Right lobe of liver (tissue), 6 donors: Measurements from ENCODE around the gene DTNA. TPM values are rescaled to one million over a fixed set of nuclear protein-coding genes. Genes with fewer than 3 reads are reported as not detected.

Experiments
- ATAC-seq, 4 donors: fragments of 200-7000 bp; cut with Tn5 transposase; one replicate each; pipeline ENCODE4 v1.9.1; 2020; ENCODE audit warnings: mild to moderate bottlenecking in 4 of 4, moderate library complexity in 4 of 4
- DNase-seq, 3 donors: peaks; one replicate each; pipeline ENCODE4 v3.0.0-alpha.2; 2020
- H3K27ac ChIP-seq, 3 donors: fragments of 200-600 bp; one replicate each; pipeline ENCODE4 v1.8.0; 2022
- H3K27me3 ChIP-seq, 2 donors: fragments of 200-600 bp; one replicate each; pipeline ENCODE4 v1.8.0; 2022
- H3K36me3 ChIP-seq, 4 donors: fragments of 200-600 bp; sonication (generic) in 1 of 4; one replicate each; pipeline versions ENCODE4 v1.5.1 to v1.8.0; 2017 to 2022; ENCODE audit warnings: control low read depth in 1 of 4
- H3K4me1 ChIP-seq, 4 donors: fragments of 200-600 bp; sonication (generic) in 1 of 4; one replicate each; pipeline versions ENCODE4 v1.5.1 to v1.8.0; 2017 to 2022; ENCODE audit warnings: control low read depth in 1 of 4
- H3K4me3 ChIP-seq, 3 donors: fragments of 200-600 bp; one replicate each; pipeline ENCODE4 v1.8.0; 2022
- H3K9me3 ChIP-seq, 4 donors: fragments of 200-600 bp; sonication (generic) in 1 of 4; one replicate each; pipeline versions ENCODE4 v1.5.1 to v1.8.0; 2017 to 2022; ENCODE audit warnings: control low read depth in 1 of 4
- CTCF ChIP-seq, 4 donors: fragments of 200-600 bp in 3 of 4; fragments of 450-650 bp in 1 of 4; IDR thresholded peaks; one replicate each; pipeline versions ENCODE4 v1.5.1 to v1.8.0; 2016 to 2022; ENCODE audit warnings: antibody characterized with exemption in 4 of 4, mild to moderate bottlenecking in 2 of 4
- POLR2A ChIP-seq: fragments of 450-650 bp; IDR thresholded peaks from one replicate; pipeline ENCODE4 v1.6.1; 2017; ENCODE audit warnings: antibody characterized with exemption, mild to moderate bottlenecking
- WGBS: methylation state at CpG from one replicate; pipeline ENCODE4 v1.1.6; 2018; ENCODE audit warnings: low coverage, low lambda C conversion rate; ENCODE audit not compliant: insufficient coverage; ENCODE audit errors: missing lambda C conversion rate; 5-methylcytosine and 5-hydroxymethylcytosine counted together
- intact Hi-C, 2 donors: fragments of 100-400 bp; cut with DNase I; formaldehyde crosslinking; loops; one replicate each; pipeline versions ENCODE4 v1.11.2 to v1.14.1; 2022
- total RNA-seq, 6 experiments: library from RNA; depleted of rRNA in 2 of 6; stranded (reverse); fragments of >200 nt in 2 of 6; fragmentation: NEBNext Ultra II Directional in 3 of 6; extraction: Animal tissue kit (Norgen Biotek cat#: 25700) in 3 of 6; gene quantifications; one replicate each; pipeline versions ENCODE4 v1.1.0 to v1.2.4, GENCODE V29; 2016 to 2023
- donor health status: DM: no; HTN: yes; CAD: no.
- donor health status: DM: no; HTN: no; CAD: no.
- donor health status: DM: no; HTN: no; CAD: no.
- donor health status: DM: no; HTN: yes; CAD: no.
- donor health status: DM: no; HTN: yes; CAD: no.

Gene DTNA
- total RNA-seq, 6 experiments from 2014 or later, result 0.90 to 29.4 (median 13.7) TPM

- intact Hi-C loops, result no loop called here
- DNase-seq (no peak), ATAC-seq (no peak)
- Histone ChIP-seq H3K9me3 (no peaks in the 10 kb centered on the region), H3K4me3 (no peak overlapping the region), H3K27me3 (no peaks in the 10 kb centered on the region), H3K36me3 (no peaks in the 10 kb centered on the region), H3K4me1 (no peaks in the 10 kb centered on the region), H3K27ac (no peak overlapping the region)
- TF ChIP-seq POLR2A, result no peak
- TF ChIP-seq CTCF (IDR thresholded peaks at IDR 0.05), result no peak
Observed at GRCh38 chr18:34691614-34692013, 18.5 kb upstream of the DTNA start.

GRCh38 chr18:34694591-34695165 lies 15.4 kb upstream of the DTNA start:
- no peak for ATAC-seq

GRCh38 chr18:34695310-34695709 lies 14.8 kb upstream of the DTNA start:
- H3K4me1 ChIP-seq, result no peaks in the 10 kb centered on the region
- no peak for TF ChIP-seq CTCF (IDR thresholded peaks at IDR 0.05)
- TF ChIP-seq POLR2A, result no peak
- H3K27ac ChIP-seq, result no peak overlapping the region
- no peak for DNase-seq
- no peak for ATAC-seq
- intact Hi-C loops, result no loop called here
- no peaks in the 10 kb centered on the region for H3K27me3 ChIP-seq
- no peaks in the 10 kb centered on the region for H3K9me3 ChIP-seq
- no peaks in the 10 kb centered on the region for H3K36me3 ChIP-seq
- no peak overlapping the region for H3K4me3 ChIP-seq
- 85% methylated on average over 5 of the region's 5 CpGs for WGBS

More at GRCh38 chr18:34694591-34695165, 15.4 kb upstream of the DTNA start:
- Histone ChIP-seq H3K27me3 (no peaks in the 10 kb centered on the region), H3K4me3 (no peak overlapping the region), H3K9me3 (no peaks in the 10 kb centered on the region), H3K27ac (no peak overlapping the region), H3K4me1 (no peaks in the 10 kb centered on the region), H3K36me3 (no peaks in the 10 kb centered on the region)
- intact Hi-C loops, result no loop called here
- DNase-seq, result no peak
- TF ChIP-seq POLR2A (no peak), CTCF (IDR thresholded peaks at IDR 0.05) (no peak)
- WGBS, result 69% methylated on average over 5 of the region's 5 CpGs

GRCh38 chr18:34696671-34697070 lies 13.4 kb upstream of the DTNA start:
- H3K4me1 ChIP-seq, result no peaks in the 10 kb centered on the region
- H3K9me3 ChIP-seq, result no peaks in the 10 kb centered on the region
- no peak overlapping the region for H3K4me3 ChIP-seq
- no peaks in the 10 kb centered on the region for H3K36me3 ChIP-seq
- intact Hi-C loops, result no loop called here
- TF ChIP-seq POLR2A (no peak), CTCF (IDR thresholded peaks at IDR 0.05) (no peak)
- 61% methylated on average over 2 of the region's 2 CpGs for WGBS
- H3K27ac ChIP-seq, result no peak overlapping the region
- ATAC-seq, result peak in 1 of 4 donors; percentile 71
- no peaks in the 10 kb centered on the region for H3K27me3 ChIP-seq
- DNase-seq, result no peak

GRCh38 chr18:34697233-34697632 lies 12.9 kb upstream of the DTNA start:
- TF ChIP-seq CTCF (IDR thresholded peaks at IDR 0.05) (no peak), POLR2A (no peak)
- Histone ChIP-seq H3K4me1 (no peaks in the 10 kb centered on the region), H3K9me3 (no peaks in the 10 kb centered on the region), H3K36me3 (no peaks in the 10 kb centered on the region), H3K4me3 (no peak overlapping the region), H3K27me3 (no peaks in the 10 kb centered on the region), H3K27ac (no peak overlapping the region)
- ATAC-seq, result no peak
- intact Hi-C loops, result no loop called here
- DNase-seq, result no peak
- 86% methylated on average over 1 of the region's 1 CpG for WGBS
